ENCODE measurements around the gene SCNM1.
"Not testable (repeated sequence)": the region's sequence is repeated elsewhere in the genome, so short reads cannot be mapped to it uniquely, and the experiment has no call there.

Gene SCNM1

GRCh38 chr1:151146412-151147131 lies 19.4 kb upstream of the SCNM1 start, which contains the start of gene SEMA6C:
SEMA6C (minus strand) TSS chr1:151146631; CDS start chr1:151142621, 4,010 bp downstream.
- DNase-seq (ENCODE audit: low read depth in 1 of 2, low spot score in 1 of 2), result peak; percentile 65 to 81

DNA sequence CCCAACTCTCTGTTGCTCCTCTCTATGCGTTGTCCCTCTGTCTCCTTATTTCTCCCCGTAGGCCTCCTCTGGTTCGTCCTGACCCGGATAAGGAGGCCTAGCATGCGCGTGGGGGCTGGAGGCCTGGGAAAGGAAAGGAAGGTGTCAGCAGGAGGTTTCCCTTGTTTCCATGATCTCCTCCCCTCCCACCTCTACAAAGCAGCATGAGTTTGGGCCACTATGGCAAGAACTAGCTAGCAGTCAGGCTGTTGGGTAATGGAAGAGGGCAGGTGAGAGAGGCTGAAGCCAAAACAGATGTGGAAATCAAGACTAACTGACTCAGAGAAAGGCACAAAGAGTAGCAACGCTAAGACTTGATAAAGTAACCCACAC lies 18.8 kb upstream of the SCNM1 start:
- DNase-seq (ENCODE audit: low read depth in 1 of 2, low spot score in 1 of 2), result no peak

DNA sequence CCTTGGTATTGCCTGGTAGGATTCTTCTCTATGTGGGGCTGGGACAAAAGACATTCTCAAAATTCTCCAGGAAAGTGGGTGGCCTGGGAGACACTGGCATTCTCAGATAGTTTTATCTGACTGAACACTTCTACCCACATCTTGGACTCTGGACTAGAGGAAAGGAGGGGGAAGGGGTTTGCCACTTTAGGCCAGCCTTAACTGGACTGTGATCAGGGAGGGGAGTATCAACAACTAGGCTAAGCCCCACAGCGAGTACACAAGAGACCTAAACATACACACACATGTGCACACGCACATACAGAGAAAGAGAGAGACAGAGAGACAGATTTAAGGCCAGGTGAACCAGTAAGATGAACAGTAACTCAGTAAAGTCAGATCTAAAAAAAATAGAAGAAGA lies 18.3 kb upstream of the SCNM1 start:
- DNase-seq (ENCODE audit: low read depth in 1 of 2, low spot score in 1 of 2), result no peak

DNA sequence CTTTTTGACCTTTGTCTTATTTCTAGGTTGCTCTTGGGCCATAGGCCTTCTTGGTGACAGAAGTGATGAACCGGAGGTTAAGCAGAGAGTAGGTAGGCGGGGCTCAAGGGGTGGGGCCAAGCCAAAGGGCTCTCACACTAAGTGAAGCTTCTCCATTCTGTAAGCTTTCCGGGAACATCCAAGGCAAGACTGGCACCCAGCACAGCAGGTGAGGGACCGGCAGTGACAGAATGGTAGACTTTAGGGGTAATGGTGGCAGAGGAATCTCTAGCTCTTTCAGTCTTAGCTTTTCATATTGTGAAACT lies 9.5 kb upstream of the SCNM1 start, which contains the start of gene TNFAIP8L2:
Gene TNFAIP8L2 (plus strand): TSS at position 135 of the 305 bp plus-strand sequence. CDS start 2,049 bp downstream, outside the sequence.
- peak; percentile 44 to 67 for DNase-seq (ENCODE audit: low read depth in 1 of 2, low spot score in 1 of 2)

GRCh38 chr1:151157067-151157531 lies 8.8 kb upstream of the SCNM1 start:
- peak; percentile 33 to 38 for DNase-seq (ENCODE audit: low read depth in 1 of 2, low spot score in 1 of 2)

- DNase-seq (ENCODE audit: low read depth in 1 of 2, low spot score in 1 of 2), result no peak
Measured at GRCh38 chr1:151158326-151158725, 7.6 kb upstream of the SCNM1 start.

GRCh38 chr1:151158751-151159251 lies 7.1 kb upstream of the SCNM1 start:
- no peak for DNase-seq (ENCODE audit: low read depth in 1 of 2, low spot score in 1 of 2)

GRCh38 chr1:151159373-151159772 lies 6.6 kb upstream of the SCNM1 start:
- no peak for DNase-seq (ENCODE audit: low read depth in 1 of 2, low spot score in 1 of 2)

DNA sequence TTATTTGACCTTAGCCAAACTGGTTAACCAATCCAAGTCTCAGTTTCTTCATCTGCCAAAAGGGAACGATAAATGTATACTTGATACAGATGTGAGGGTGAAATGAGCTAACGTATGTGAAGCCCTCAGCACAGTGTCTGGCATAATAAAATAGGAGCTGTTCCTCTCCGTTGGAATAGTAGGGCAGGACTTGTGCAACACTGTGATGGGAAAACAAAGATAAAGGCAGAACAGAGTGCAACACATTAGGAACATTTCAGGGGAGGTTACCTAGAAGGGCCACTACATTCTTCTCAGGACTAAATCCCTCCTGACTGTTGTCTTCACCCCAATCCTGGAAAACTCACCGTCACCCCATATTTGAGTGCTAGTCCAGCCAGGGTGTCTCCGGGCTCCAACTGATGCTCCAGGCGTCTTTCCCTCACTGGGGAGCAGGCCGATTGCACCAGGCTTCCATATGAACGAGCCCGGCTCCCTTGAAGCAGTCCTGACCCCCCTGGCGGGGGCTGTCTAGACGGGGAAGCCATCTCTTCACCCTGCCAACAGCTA lies 1.1 kb upstream of the SCNM1 start:
- no peak for DNase-seq (ENCODE audit: low read depth in 1 of 2, low spot score in 1 of 2)

DNA sequence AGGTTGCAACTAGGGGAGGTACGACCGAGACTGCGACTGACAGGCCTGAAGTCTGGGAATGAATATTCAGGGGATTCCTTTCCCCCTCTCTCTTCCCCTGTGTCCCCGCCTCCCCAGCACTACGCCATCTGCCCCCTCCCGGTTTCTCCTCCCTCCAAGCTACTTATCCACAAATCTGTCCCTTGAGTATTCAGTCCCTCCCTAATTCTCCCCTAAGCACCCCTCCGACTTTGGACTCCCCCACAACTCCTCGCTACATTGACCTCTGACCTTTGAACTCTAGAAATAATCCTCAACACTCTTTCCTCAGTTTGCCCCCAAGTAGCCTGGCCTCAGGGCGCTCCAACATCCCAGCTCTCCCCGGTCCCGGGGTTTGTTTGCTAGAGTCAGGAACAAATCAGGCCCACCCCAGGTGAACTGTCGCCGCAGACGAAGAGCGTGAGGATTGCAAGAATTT lies 635 bp upstream of the SCNM1 start:
- DNase-seq (ENCODE audit: low read depth in 1 of 2, low spot score in 1 of 2), result no peak

DNA sequence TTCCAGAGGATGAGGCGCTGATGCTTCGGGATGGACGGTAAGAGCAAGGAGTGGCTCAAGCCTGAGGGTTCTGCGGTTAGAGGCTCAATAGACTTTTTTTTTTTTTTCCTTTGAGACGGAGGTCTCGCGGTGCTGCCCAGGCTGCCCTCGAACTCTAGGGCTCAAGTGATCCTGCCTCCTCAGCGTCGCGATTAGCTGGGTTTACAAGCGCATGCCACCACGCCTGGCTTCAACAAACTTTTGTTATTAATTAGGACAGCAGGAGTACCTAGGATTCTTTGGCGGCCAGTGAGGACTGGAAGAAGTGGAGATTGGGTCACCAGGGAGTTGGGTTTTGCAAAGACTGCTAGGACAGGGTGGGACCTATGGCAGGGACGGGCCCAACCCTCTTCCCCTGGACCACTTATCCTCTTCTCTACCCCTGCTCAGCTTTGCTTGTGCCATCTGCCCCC lies 587 bp downstream of the SCNM1 start:
- DNase-seq (ENCODE audit: low read depth in 1 of 2, low spot score in 1 of 2), result no peak

GRCh38 chr1:151167116-151167515 lies 1.2 kb downstream of the SCNM1 start:
- DNase-seq (ENCODE audit: low read depth in 1 of 2, low spot score in 1 of 2), result no peak

DNA sequence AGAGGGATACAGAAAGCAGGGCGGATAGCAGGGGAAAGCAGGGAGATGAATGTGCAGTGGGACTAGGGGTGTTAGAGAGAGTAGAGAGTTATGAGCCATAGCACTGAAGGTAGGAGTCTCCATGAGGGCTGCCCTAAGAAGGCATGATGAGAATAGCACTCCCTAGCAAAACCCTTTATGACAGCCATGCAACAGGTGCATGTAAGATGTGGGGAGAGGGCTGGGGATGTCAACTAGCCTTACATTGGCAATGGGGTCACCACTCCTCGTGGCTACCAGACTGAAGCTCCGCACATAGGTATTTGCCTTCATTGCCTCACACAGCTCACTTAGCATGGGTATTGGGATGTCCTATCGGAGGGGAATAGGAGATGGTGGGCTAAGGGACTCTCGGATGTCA lies 5.2 kb downstream of the SCNM1 start:
- no peak for DNase-seq (ENCODE audit: low read depth in 1 of 2, low spot score in 1 of 2)

DNA sequence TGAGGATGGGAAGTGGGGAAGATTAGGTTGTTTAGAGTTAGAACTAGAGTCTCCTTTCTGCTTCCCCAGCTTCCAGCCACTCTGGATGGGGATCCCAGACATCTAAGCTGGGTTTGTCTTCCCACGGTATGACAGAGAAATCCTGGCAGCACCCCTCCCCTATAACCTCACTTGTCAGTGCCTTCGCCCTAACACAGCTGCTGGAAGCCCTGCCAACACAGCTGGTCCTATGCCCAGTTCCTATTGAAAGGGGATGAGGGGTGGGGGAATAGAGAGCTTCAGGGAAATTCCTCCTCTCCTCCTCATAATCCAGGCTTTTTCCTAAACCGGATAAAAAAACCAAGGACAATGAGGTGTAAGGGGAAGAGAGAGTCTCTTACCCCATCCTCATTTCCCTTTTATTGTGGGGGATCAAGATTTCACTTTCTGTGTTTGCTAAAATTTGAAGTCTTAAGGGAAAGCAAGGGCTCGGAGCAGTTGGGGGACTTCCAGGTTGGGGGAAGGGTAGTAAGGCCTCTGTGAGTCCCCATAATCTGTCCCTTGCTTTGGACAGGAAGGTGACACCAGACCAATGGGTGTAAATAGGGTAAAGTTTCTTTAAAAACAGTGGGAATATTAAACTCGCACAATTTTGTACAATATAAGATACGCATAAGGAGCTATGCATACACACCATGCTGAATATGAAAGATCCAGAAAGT lies 9.2 kb downstream of the SCNM1 start:
- no peak for DNase-seq (ENCODE audit: low read depth in 1 of 2, low spot score in 1 of 2)

GRCh38 chr1:151175863-151176262 lies 9.9 kb downstream of the SCNM1 start, which contains the start of gene TMOD4:
TMOD4 (minus strand) TSS chr1:151175981; CDS start chr1:151174875, 1,106 bp downstream.
- no peak for DNase-seq (ENCODE audit: low read depth in 1 of 2, low spot score in 1 of 2)

DNA sequence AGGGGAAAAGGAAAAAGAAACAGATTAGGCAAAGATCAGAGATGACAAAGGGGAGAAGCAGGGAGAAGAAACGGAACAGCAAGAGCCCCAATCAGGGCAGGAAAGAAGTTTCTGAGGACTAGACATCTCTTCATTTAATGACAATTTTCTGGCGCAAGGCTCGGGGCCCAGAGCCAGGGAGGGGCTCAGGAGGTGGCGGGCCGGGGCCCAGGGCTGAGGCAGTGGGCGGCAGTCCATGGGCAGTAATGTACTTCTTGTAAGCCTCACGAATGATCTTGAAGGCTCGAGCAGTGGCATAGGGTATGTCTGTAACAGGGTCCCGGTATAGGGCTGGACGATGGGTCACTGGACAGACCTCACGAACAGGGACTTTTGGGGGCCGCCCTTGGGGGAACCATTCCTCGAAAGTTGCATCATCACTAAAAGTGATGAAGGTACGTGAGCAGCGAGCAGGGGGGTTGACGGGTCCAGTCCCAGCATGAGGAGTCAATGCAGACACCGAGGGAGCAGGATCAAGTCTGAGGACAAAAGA lies 10.6 kb downstream of the SCNM1 start:
- DNase-seq (ENCODE audit: low read depth in 1 of 2, low spot score in 1 of 2), result no peak

- no peak for DNase-seq (ENCODE audit: low read depth in 1 of 2, low spot score in 1 of 2)
Measured at GRCh38 chr1:151184211-151184610, 18.3 kb downstream of the SCNM1 start.

GRCh38 chr1:151187205-151187604 lies 21.3 kb downstream of the SCNM1 start:
- no peak for DNase-seq (ENCODE audit: low read depth in 1 of 2, low spot score in 1 of 2)

- not testable (repeated sequence) for DNase-seq (ENCODE audit: low read depth in 1 of 2, low spot score in 1 of 2)
Measured at GRCh38 chr1:151188667-151189066, 22.7 kb downstream of the SCNM1 start.

DNA sequence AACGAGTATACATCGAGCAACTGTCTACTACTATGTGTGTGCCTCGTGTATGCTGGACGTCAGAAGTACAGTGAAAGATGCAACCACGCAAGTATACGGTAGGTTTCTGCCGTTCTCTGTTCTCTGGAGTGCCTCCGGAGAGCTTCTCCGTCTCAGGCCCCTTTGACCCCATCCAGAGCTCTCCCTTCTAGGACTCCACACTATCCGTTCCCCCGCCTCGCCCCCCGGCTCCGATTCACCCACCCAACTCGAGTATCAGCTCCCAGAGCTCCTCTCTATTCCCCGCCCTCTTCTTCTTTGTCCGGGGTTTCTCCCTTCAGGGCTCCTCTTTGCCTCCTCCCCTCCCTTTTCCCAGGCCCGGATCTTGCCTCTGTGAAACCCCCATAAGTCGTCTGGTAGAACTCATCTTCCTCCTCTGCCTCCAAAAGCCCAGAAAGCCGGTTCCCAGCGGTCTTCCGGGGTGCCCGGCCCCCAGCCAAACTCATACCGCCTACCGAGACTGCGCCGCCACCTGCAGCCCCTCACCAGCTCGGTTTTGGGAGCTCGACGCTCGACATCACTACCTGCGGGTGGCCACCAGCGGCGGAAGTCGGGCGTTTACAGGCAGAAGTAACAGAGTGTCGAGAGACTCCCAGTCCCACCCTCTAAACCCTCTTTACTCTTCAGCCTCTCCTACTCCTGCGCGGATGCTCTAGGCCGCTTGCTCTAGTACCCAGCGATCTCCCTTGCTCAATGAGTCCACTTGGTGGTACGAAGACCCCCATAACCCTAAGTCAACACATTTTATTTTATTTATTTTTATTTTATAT lies 23.9 kb downstream of the SCNM1 start, which contains the start of gene VPS72:
Gene VPS72 (minus strand): TSS at position 561 of the 809 bp plus-strand sequence. CDS start 76 bp downstream, at position 485.
- peak; percentile 65 to 80 for DNase-seq (ENCODE audit: low read depth in 1 of 2, low spot score in 1 of 2)

Measured in activated T-helper 1 cell treated with anti-CD3 and anti-CD28 coated beads, Interleukin-2, amount 50 U/mL, for 16 hours (primary cell).